C4-2B (cell line): Measurements from ENCODE around the gene MITF.

Experiments
- ZFX ChIP-seq: fragments of 450-650 bp; IDR thresholded peaks from 2 replicates; pipeline ENCODE4 v1.6.1; 2017
- TF ChIP-seq, protein P1 (sequence below): fragments of 450-650 bp; conservative IDR thresholded peaks from 2 replicates; pipeline ENCODE4 v1.5.1; 2017; ENCODE audit warnings: mild to moderate bottlenecking

- TF ChIP-seq, protein P1, sequence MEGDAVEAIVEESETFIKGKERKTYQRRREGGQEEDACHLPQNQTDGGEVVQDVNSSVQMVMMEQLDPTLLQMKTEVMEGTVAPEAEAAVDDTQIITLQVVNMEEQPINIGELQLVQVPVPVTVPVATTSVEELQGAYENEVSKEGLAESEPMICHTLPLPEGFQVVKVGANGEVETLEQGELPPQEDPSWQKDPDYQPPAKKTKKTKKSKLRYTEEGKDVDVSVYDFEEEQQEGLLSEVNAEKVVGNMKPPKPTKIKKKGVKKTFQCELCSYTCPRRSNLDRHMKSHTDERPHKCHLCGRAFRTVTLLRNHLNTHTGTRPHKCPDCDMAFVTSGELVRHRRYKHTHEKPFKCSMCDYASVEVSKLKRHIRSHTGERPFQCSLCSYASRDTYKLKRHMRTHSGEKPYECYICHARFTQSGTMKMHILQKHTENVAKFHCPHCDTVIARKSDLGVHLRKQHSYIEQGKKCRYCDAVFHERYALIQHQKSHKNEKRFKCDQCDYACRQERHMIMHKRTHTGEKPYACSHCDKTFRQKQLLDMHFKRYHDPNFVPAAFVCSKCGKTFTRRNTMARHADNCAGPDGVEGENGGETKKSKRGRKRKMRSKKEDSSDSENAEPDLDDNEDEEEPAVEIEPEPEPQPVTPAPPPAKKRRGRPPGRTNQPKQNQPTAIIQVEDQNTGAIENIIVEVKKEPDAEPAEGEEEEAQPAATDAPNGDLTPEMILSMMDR, result no peak
- TF ChIP-seq ZFX, result no peak
Measured at GRCh38 chr3:69781593-69781992, 42.3 kb downstream of the MITF start.
